GM12878 (cell line): ENCODE data around the gene LETM1. TPM values are rescaled to one million over a fixed set of nuclear protein-coding genes. Genes with fewer than 3 reads are reported as not detected.

Source experiments
- ATAC-seq: fragments of 200-7000 bp; cut with Tn5 transposase; 3 replicates; pipeline ENCODE4 v1.9.1; 2020; ENCODE audit warnings: mild to moderate bottlenecking, moderate library complexity
- BruUV-seq: library from RNA; stranded (reverse); fragments of 400-500 nt; replicated peaks from 2 replicates; lab custom pipeline; 2021; lab: Mats Ljungman, UMichigan
- CTCF ChIA-PET: fragments of 300-600 bp; sonication (Branson Sonifier 250); formaldehyde crosslinking; extraction: SDS; loops from one replicate; lab custom pipeline; 2021; ENCODE audit warnings: inconsistent platforms; lab: Yijun Ruan, JAX
- POLR2A ChIA-PET: fragments of 350-600 bp; formaldehyde crosslinking; extraction: SDS; loops from one replicate; lab custom pipeline; 2021; ENCODE audit warnings: inconsistent platforms; lab: Charles Lee
- RAD21 ChIA-PET: fragments of 300-600 bp; sonication (Branson Sonifier 250); formaldehyde crosslinking; loops from one replicate; lab custom pipeline; 2023; ENCODE audit warnings: antibody characterized with exemption; ENCODE audit not compliant: unreplicated experiment; lab: Charles Lee
- SMC1A ChIA-PET: fragments of 300-600 bp; sonication (Branson Sonifier 250); formaldehyde crosslinking; loops from one replicate; lab custom pipeline; 2023; ENCODE audit not compliant: unreplicated experiment, uncharacterized antibody; lab: Charles Lee
- DNase-seq: peaks from one replicate; pipeline ENCODE4 v3.0.0-alpha.2; 2011; ENCODE audit warnings: low read depth, low spot score
- FAIRE-seq: peaks from 3 replicates; lab custom pipeline; 2011; peaks lifted over from hg19 to GRCh38; lab: Jason Lieb, UNC
- H2AFZ ChIP-seq: 2 replicates; pipeline ENCODE4 v1.6.0; 2011; ENCODE audit warnings: low read depth, low read length, control low read depth; ENCODE audit not compliant: control insufficient read depth
- H3K27ac ChIP-seq: 2 replicates; pipeline ENCODE4 v1.5.1; 2011; ENCODE audit warnings: control low read depth; ENCODE audit not compliant: control insufficient read depth, insufficient read depth
- H3K27me3 ChIP-seq, 2 experiments: replicated peaks in 1 of 2; 2 replicates each; pipeline versions ENCODE4 v1.6.0 to v1.6.1; 2011; ENCODE audit warnings: low read length in 1 of 2; ENCODE audit not compliant: control insufficient read depth in 2 of 2, insufficient read depth in 2 of 2
- H3K36me3 ChIP-seq, 2 experiments: 2 replicates each; pipeline ENCODE4 v1.5.1; 2011; ENCODE audit warnings: low read length in 1 of 2; ENCODE audit not compliant: control insufficient read depth in 2 of 2, insufficient read depth in 2 of 2
- H3K4me1 ChIP-seq: 2 replicates; pipeline ENCODE4 v1.6.1; 2011; ENCODE audit warnings: mild to moderate bottlenecking, low read length, moderate library complexity, mixed read lengths; ENCODE audit not compliant: control insufficient read depth, insufficient read depth
- H3K4me2 ChIP-seq: 2 replicates; pipeline ENCODE4 v1.6.0; 2011; ENCODE audit warnings: control low read depth; ENCODE audit not compliant: control insufficient read depth, insufficient read depth
- H3K4me3 ChIP-seq: fragments of 200-600 bp; sonication (generic); 2 replicates; pipeline ENCODE4 v1.5.1; 2016
- H3K79me2 ChIP-seq: 2 replicates; pipeline ENCODE4 v1.6.0; 2011; ENCODE audit warnings: low read length; ENCODE audit not compliant: control insufficient read depth, insufficient read depth
- H3K9ac ChIP-seq: 2 replicates; pipeline ENCODE4 v1.8.0; 2011; ENCODE audit warnings: low read length, control low read depth, mixed read lengths; ENCODE audit not compliant: control insufficient read depth, insufficient read depth
- H3K9me3 ChIP-seq: replicated peaks from 3 replicates; pipeline ENCODE4 v1.5.1; 2011; ENCODE audit warnings: mild to moderate bottlenecking, low read length; ENCODE audit not compliant: control insufficient read depth, insufficient read depth
- H4K20me1 ChIP-seq: 2 replicates; pipeline ENCODE4 v1.6.0; 2011; ENCODE audit not compliant: control insufficient read depth, insufficient read depth
- ATF7 ChIP-seq: fragments of 450-650 bp; IDR thresholded peaks from 2 replicates; pipeline ENCODE4 v1.6.1; 2016; ENCODE audit warnings: low read depth, mild to moderate bottlenecking
- BMI1 ChIP-seq: fragments of 450-650 bp; IDR thresholded peaks from 2 replicates; pipeline ENCODE4 v1.6.1; 2016; ENCODE audit warnings: mild to moderate bottlenecking, moderate library complexity, borderline replicate concordance
- EZH2 ChIP-seq: IDR thresholded peaks from 2 replicates; pipeline ENCODE4 v1.6.1; 2012; ENCODE audit warnings: low read depth, mild to moderate bottlenecking, control low read depth, inconsistent platforms, low read length, borderline replicate concordance; ENCODE audit not compliant: control insufficient read depth
- FOS ChIP-seq: IDR thresholded peaks from 3 replicates; pipeline ENCODE4 v1.6.1; 2011; ENCODE audit warnings: borderline replicate concordance; ENCODE audit not compliant: insufficient read length; ENCODE audit errors: extremely low read depth
- GATAD2B ChIP-seq: fragments of 450-650 bp; conservative IDR thresholded peaks from 2 replicates; pipeline ENCODE4 v1.6.1; 2017; ENCODE audit warnings: low read depth, mild to moderate bottlenecking, moderate library complexity
- HDAC2 ChIP-seq: fragments of 200-600 bp; sonication (generic); IDR thresholded peaks from 2 replicates; pipeline ENCODE4 v1.6.1; 2017
- HDGF ChIP-seq: fragments of 450-650 bp; IDR thresholded peaks from 2 replicates; pipeline ENCODE4 v1.6.1; 2016; ENCODE audit warnings: antibody characterized with exemption
- IKZF1 ChIP-seq: fragments of 450-650 bp; conservative IDR thresholded peaks from 2 replicates; pipeline ENCODE4 v1.6.1; 2017; ENCODE audit warnings: antibody characterized with exemption, mild to moderate bottlenecking
- MEF2B ChIP-seq: fragments of 450-650 bp; IDR thresholded peaks from 2 replicates; pipeline ENCODE4 v1.6.1; 2018; ENCODE audit warnings: mild to moderate bottlenecking, moderate library complexity; ENCODE audit not compliant: partially characterized antibody, poor library complexity, severe bottlenecking
- NBN ChIP-seq: fragments of 450-650 bp; IDR thresholded peaks from 2 replicates; pipeline ENCODE4 v1.6.1; 2016
- NRF1 ChIP-seq: conservative IDR thresholded peaks from 2 replicates; pipeline ENCODE4 v1.6.1; 2011; ENCODE audit warnings: mild to moderate bottlenecking, low read depth, low read length, improper control_type of control experiment
- PAX5 ChIP-seq: IDR thresholded peaks from 2 replicates; pipeline ENCODE4 v1.6.1; 2011; ENCODE audit warnings: low read depth, low read length, borderline replicate concordance
- REST ChIP-seq: IDR thresholded peaks from 2 replicates; pipeline ENCODE4 v1.6.1; 2012; ENCODE audit warnings: mild to moderate bottlenecking, low read depth, low read length
- SREBF1 ChIP-seq: IDR thresholded peaks from 2 replicates; pipeline ENCODE4 v1.6.1; 2012; ENCODE audit warnings: mild to moderate bottlenecking, low read length
- SREBF2 ChIP-seq: IDR thresholded peaks from 2 replicates; pipeline ENCODE4 v1.6.1; 2012; ENCODE audit warnings: mild to moderate bottlenecking, low read length
- ZNF24 ChIP-seq: fragments of 450-650 bp; IDR thresholded peaks from 2 replicates; pipeline ENCODE4 v1.6.1; 2017; ENCODE audit warnings: antibody characterized with exemption, mild to moderate bottlenecking
- ZSCAN29 ChIP-seq: fragments of 450-650 bp; IDR thresholded peaks from 2 replicates; pipeline ENCODE4 v1.6.1; 2017; ENCODE audit warnings: mild to moderate bottlenecking, moderate library complexity
- WGBS: methylation state at CpG from one replicate; pipeline ENCODE4 v1.1.6; 2016; ENCODE audit warnings: low lambda C conversion rate; ENCODE audit not compliant: insufficient replicate concordance, insufficient coverage; ENCODE audit errors: missing lambda C conversion rate; 5-methylcytosine and 5-hydroxymethylcytosine counted together
- in situ Hi-C: fragments of 300-500 bp; cut with MboI; formaldehyde crosslinking; loops from 9 replicates; pipeline ENCODE4 v1.14.3; 2018; ENCODE audit warnings: mixed read lengths
- intact Hi-C: fragments of 100-400 bp; cut with micrococcal nuclease; formaldehyde crosslinking; loops from one replicate; pipeline ENCODE4 v1.14.2; 2022; ENCODE audit not compliant: unreplicated experiment
- polyA plus RNA-seq, 11 experiments: library from polyadenylated mRNA; depleted of rRNA in 4 of 11; unstranded in 6 of 11; stranded (reverse) in 5 of 11; fragments of >200 nt; fragmentation: Nextera tagmentation in 4 of 11; fragmentation: Illumina TruSeq in 1 of 11; extraction: Ambion mirVana in 4 of 11; extraction: Trizol in 1 of 11; gene quantifications; 1 replicate in 1 of 11; 2 replicates in 10 of 11; pipeline versions ENCODE4 v1.2.1 to v1.2.3, GENCODE V29; 2011 to 2016; ENCODE audit warnings: inconsistent platforms in 2 of 11, missing spikeins in 2 of 11, low read depth in 1 of 11
- total RNA-seq, 4 experiments: library from RNA; depleted of rRNA in 3 of 4; stranded (reverse); fragments of >200 nt in 3 of 4; fragmentation: Illumina TruSeq in 1 of 4; extraction: Trizol in 1 of 4; gene quantifications; 2 replicates each; pipeline versions ENCODE4 v1.2.1 to v1.2.3, GENCODE V29; 2013 to 2021

The LETM1 gene
- total and polyA plus RNA-seq, 10 of the 15 experiments (the other 5 are each of a cell fraction or from before 2014, with no cell fraction given): 2.6 to 65.2 (median 30.2) TPM

GRCh38 chr4:1843852-1844251 lies 12.1 kb downstream of the LETM1 start:
- H3K4me2 ChIP-seq: no peak overlapping the region
- H3K27me3 ChIP-seq: no peaks in the 10 kb centered on the region
- H4K20me1 ChIP-seq: no peaks in the 10 kb centered on the region
- BruUV-seq: no TSS peak
- no peak overlapping the region for H3K27ac ChIP-seq
- FAIRE-seq (no peak), ATAC-seq (no peak), DNase-seq (no peak)
- WGBS: 94% methylated on average over 10 of the region's 10 CpGs
- no peak overlapping the region for H3K4me3 ChIP-seq
- H3K9me3 ChIP-seq: no peaks in the 10 kb centered on the region
- no peak overlapping the region for H3K9ac ChIP-seq
- no peak for TF ChIP-seq ATF7
- no peak overlapping the region for H2AFZ ChIP-seq
- ChIA-PET SMC1A (no interaction called here), RAD21 (no interaction called here), POLR2A (interaction anchor here (1.1 kb wide), 1 partner anchor 10 kb away, joined by 3 read pairs; no protein-coding TSS in a partner anchor), CTCF (interaction anchor here (1.8 kb wide), 1 partner anchor 10 kb away, joined by 6 read pairs; no protein-coding TSS in a partner anchor)
- H3K79me2 ChIP-seq: no peaks in the 10 kb centered on the region; the same call in 1 of the 2 replicates
- in situ Hi-C loops (no loop called here), intact Hi-C loops (no loop called here)
- 0 out of 2 replicates have a peak, but pooled peaks cover 5% of the 10 kb centered on the region for H3K4me1 ChIP-seq
- peaks cover 17 to 18% of the 10 kb centered on the region in 2 experiments; a peak in 3 of 4 replicates for H3K36me3 ChIP-seq

GRCh38 chr4:1842993-1843448 lies 12.9 kb downstream of the LETM1 start:
- no peak overlapping the region for H3K4me2 ChIP-seq
- no peak overlapping the region for H2AFZ ChIP-seq
- BruUV-seq: no TSS peak
- no peaks in the 10 kb centered on the region for H3K27me3 ChIP-seq
- no peaks in the 10 kb centered on the region for H4K20me1 ChIP-seq
- no peak for FAIRE-seq
- no peak overlapping the region for H3K4me3 ChIP-seq
- CTCF ChIA-PET: no interaction called here
- H3K27ac ChIP-seq: no peak overlapping the region
- in situ Hi-C loops (no loop called here), intact Hi-C loops (no loop called here)
- H3K4me1 ChIP-seq: 0 out of 2 replicates have a peak, but pooled peaks cover 5% of the 10 kb centered on the region
- H3K9me3 ChIP-seq: no peaks in the 10 kb centered on the region
- H3K79me2 ChIP-seq: no peaks in the 10 kb centered on the region; the same call in 1 of the 2 replicates
- POLR2A ChIA-PET: interaction anchor here (1.1 kb wide), 1 partner anchor 9 kb away, joined by 3 read pairs; no protein-coding TSS in a partner anchor
- no peak overlapping the region for H3K9ac ChIP-seq
- ATAC-seq: no peak
- no peak for DNase-seq
- RAD21 ChIA-PET: no interaction called here
- SMC1A ChIA-PET: no interaction called here
- H3K36me3 ChIP-seq: peaks cover 17 to 18% of the 10 kb centered on the region in 2 experiments; a peak in 3 of 4 replicates
- WGBS: over 99% methylated on average over 17 of the region's 17 CpGs
- TF ChIP-seq FOS (no peak), GATAD2B (no peak), IKZF1 (no peak), EZH2 (no peak), REST (no peak), ZSCAN29 (no peak), NRF1 (no peak), HDGF (no peak), SREBF1 (no peak), HDAC2 (no peak), BMI1 (no peak), PAX5 (no peak), MEF2B (no peak), SREBF2 (no peak), NBN (no peak), ZNF24 (no peak)
